Neural progenitor cell (in vitro differentiated cells): ENCODE data around the gene JPH3.

Experiments
- EZH2 ChIP-seq: fragments of 200-600 bp; sonication (generic); IDR thresholded peaks from 2 replicates; pipeline ENCODE4 v1.6.1; 2017; ENCODE audit warnings: antibody characterized with exemption, mild to moderate bottlenecking, moderate library complexity
- EZH2phosphoT487 ChIP-seq: fragments of 200-600 bp; sonication (generic); IDR thresholded peaks from 2 replicates; pipeline ENCODE4 v1.6.1; 2017; ENCODE audit warnings: antibody characterized with exemption
- TF ChIP-seq, protein P1 (sequence below): fragments of 200-600 bp; sonication (generic); IDR thresholded peaks from 2 replicates; pipeline ENCODE4 v1.5.1; 2017; ENCODE audit warnings: antibody characterized with exemption, mild to moderate bottlenecking

DNA sequence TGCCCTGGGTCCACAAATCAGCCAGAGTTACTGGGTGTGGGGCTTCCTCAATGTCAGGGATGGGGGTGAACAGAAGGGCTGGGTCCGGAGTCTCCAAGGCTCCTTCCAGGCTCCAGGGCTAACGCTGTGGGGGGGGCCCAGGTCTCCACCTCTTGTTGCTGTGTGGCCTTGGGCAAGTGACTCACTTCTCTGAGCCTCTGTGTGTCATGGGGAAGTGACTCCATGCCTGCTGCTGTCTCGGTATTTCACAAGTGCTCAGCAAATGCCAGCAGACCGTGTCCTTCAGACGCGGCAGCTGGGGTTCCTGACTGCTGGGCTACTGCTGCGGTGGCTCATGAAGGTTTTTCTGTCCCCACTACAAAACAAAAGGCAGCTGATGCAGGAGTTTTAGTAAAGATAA, 26.6 kb downstream of the JPH3 start:
- TF ChIP-seq, protein P1, sequence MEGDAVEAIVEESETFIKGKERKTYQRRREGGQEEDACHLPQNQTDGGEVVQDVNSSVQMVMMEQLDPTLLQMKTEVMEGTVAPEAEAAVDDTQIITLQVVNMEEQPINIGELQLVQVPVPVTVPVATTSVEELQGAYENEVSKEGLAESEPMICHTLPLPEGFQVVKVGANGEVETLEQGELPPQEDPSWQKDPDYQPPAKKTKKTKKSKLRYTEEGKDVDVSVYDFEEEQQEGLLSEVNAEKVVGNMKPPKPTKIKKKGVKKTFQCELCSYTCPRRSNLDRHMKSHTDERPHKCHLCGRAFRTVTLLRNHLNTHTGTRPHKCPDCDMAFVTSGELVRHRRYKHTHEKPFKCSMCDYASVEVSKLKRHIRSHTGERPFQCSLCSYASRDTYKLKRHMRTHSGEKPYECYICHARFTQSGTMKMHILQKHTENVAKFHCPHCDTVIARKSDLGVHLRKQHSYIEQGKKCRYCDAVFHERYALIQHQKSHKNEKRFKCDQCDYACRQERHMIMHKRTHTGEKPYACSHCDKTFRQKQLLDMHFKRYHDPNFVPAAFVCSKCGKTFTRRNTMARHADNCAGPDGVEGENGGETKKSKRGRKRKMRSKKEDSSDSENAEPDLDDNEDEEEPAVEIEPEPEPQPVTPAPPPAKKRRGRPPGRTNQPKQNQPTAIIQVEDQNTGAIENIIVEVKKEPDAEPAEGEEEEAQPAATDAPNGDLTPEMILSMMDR: no peak
- no peak for TF ChIP-seq EZH2
- TF ChIP-seq EZH2phosphoT487: no peak
